ENCODE data around the gene ARL16.

The ARL16 gene

DNA sequence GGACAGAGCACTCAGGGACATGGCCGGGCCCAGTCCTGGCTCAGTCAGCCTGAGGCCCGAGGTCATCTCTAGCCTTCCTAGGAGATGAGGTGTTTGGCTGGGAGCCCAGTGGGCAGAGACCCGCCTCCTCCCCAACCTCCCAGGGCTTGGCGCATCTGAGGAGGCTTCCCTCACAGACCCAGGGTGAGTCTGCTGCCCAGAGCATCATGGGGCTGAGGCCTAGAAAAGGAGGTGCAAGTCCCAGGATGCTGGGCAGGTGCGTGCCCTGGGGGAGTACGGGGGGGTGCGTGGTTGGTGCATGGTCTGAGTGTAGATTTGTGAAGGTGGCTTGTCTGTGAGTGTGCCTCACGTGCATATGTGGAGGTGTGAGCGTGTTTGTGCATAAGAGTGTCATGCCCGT is 31.9 kb downstream of the ARL16 start:
- TF ChIP-seq ZBTB7A (IDR thresholded peaks at IDR 0.05; ENCODE audit: low read depth), result no peak
- TF ChIP-seq NFIC (IDR thresholded peaks at IDR 0.05), result peak; percentile 74

- TF ChIP-seq, protein P1, sequence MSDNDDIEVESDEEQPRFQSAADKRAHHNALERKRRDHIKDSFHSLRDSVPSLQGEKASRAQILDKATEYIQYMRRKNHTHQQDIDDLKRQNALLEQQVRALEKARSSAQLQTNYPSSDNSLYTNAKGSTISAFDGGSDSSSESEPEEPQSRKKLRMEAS (IDR thresholded peaks at IDR 0.05), result no peak
- TF ChIP-seq USF1 (IDR thresholded peaks at IDR 0.05), result no peak
- TF ChIP-seq FOXM1 (IDR thresholded peaks at IDR 0.05; ENCODE audit: borderline replicate concordance, low read depth), result no peak
These were observed 32.6 kb downstream of the ARL16 start for GRCh38 chr17:81650951-81651350.

GRCh38 chr17:81648707-81649085 is 34.9 kb downstream of the ARL16 start:
- TF ChIP-seq YY1 (IDR thresholded peaks at IDR 0.05; ENCODE audit: low read depth) (no peak), EGR1 (IDR thresholded peaks at IDR 0.05) (no peak), TEAD4 (IDR thresholded peaks at IDR 0.05) (no peak), USF1 (IDR thresholded peaks at IDR 0.05) (no peak), TCF12 (IDR thresholded peaks at IDR 0.05; ENCODE audit: low read depth) (no peak)
- TF ChIP-seq, protein P2, sequence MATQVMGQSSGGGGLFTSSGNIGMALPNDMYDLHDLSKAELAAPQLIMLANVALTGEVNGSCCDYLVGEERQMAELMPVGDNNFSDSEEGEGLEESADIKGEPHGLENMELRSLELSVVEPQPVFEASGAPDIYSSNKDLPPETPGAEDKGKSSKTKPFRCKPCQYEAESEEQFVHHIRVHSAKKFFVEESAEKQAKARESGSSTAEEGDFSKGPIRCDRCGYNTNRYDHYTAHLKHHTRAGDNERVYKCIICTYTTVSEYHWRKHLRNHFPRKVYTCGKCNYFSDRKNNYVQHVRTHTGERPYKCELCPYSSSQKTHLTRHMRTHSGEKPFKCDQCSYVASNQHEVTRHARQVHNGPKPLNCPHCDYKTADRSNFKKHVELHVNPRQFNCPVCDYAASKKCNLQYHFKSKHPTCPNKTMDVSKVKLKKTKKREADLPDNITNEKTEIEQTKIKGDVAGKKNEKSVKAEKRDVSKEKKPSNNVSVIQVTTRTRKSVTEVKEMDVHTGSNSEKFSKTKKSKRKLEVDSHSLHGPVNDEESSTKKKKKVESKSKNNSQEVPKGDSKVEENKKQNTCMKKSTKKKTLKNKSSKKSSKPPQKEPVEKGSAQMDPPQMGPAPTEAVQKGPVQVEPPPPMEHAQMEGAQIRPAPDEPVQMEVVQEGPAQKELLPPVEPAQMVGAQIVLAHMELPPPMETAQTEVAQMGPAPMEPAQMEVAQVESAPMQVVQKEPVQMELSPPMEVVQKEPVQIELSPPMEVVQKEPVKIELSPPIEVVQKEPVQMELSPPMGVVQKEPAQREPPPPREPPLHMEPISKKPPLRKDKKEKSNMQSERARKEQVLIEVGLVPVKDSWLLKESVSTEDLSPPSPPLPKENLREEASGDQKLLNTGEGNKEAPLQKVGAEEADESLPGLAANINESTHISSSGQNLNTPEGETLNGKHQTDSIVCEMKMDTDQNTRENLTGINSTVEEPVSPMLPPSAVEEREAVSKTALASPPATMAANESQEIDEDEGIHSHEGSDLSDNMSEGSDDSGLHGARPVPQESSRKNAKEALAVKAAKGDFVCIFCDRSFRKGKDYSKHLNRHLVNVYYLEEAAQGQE (IDR thresholded peaks at IDR 0.05; ENCODE audit: low read depth), result no peak

GRCh38 chr17:81648013-81648706 is 35.4 kb downstream of the ARL16 start:
- TF ChIP-seq, protein P1 (IDR thresholded peaks at IDR 0.05), result no peak
- TF ChIP-seq ZBTB7A (IDR thresholded peaks at IDR 0.05; ENCODE audit: low read depth), result no peak
- no peak for TF ChIP-seq USF1 (IDR thresholded peaks at IDR 0.05)
- TF ChIP-seq RAD21 (IDR thresholded peaks at IDR 0.05; ENCODE audit: low read depth), result no peak
- TF ChIP-seq TCF12 (IDR thresholded peaks at IDR 0.05; ENCODE audit: low read depth), result no peak
- TF ChIP-seq CEBPB (IDR thresholded peaks at IDR 0.05), result no peak
- no peak for TF ChIP-seq CREB1 (IDR thresholded peaks at IDR 0.05; ENCODE audit: low read depth)
- TF ChIP-seq, protein P2 (IDR thresholded peaks at IDR 0.05; ENCODE audit: low read depth), result no peak
- no peak for TF ChIP-seq FOXM1 (IDR thresholded peaks at IDR 0.05; ENCODE audit: borderline replicate concordance, low read depth)
- TF ChIP-seq TAF1 (IDR thresholded peaks at IDR 0.05; ENCODE audit: low read depth), result no peak
- TF ChIP-seq EP300 (IDR thresholded peaks at IDR 0.05; ENCODE audit: borderline replicate concordance), result no peak
- TF ChIP-seq EGR1 (IDR thresholded peaks at IDR 0.05), result no peak
- TF ChIP-seq NFIC (IDR thresholded peaks at IDR 0.05), result no peak
- no peak for TF ChIP-seq TEAD4 (IDR thresholded peaks at IDR 0.05)

DNA sequence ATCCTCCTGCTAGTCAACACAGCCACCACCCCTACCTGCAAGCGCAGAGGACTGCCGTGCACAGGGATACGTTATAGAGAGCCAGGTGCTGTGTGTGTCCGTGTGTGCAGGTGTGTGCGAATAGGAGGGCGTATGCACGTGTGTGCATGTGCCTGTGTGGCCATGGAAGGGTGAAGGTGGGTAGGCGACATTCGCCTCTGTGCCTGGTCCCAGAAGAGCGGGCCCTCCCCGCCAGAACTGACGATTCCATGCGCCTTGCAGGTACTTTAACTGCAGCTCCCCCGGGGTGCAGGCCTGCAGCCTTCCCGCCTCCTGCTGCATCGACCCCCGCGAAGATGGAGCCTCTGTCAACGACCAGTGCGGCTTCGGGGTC is 36.0 kb downstream of the ARL16 start:
- TF ChIP-seq NFIC (IDR thresholded peaks at IDR 0.05), result no peak
- no peak for TF ChIP-seq ZBTB7A (IDR thresholded peaks at IDR 0.05; ENCODE audit: low read depth)
- no peak for TF ChIP-seq TAF1 (IDR thresholded peaks at IDR 0.05; ENCODE audit: low read depth)
- TF ChIP-seq EP300 (IDR thresholded peaks at IDR 0.05; ENCODE audit: borderline replicate concordance), result no peak
- no peak for TF ChIP-seq EGR1 (IDR thresholded peaks at IDR 0.05)
- no peak for TF ChIP-seq TEAD4 (IDR thresholded peaks at IDR 0.05)

DNA sequence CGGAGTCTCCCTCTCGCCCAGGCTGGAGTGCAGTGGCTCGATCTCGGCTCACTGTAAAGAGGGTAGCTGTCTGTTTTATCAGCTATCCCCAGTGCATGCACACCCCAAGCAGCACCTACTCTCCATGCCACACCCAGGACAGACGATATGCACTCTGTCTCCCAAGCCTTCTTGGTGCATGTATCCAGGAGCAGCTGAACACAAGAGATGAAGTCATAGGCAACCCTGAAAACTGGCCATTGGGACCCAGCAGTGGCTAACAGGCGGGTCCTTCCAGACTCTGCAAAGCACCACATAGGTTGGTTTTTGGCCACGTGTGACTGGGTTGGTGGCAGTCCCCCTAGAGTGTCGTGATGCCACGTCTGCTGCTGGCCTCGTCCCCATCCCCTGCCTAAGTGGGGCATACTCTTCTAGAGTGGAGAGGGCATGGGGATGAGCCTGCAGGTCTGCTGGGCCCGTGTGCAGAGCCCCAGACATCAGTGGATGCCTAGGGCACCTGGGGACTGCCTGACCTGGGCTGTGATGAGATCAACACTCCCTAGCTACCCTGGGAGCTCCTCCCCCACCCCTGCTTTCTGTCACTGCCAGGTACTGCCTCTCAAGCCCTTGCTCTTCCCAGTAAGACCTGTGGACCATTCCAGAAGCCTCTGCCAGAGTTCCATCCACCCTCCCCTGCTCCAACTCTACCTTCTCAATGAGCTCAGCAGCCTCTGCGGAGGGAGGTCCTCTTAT is 36.6 kb downstream of the ARL16 start:
- TF ChIP-seq FOXM1 (IDR thresholded peaks at IDR 0.05; ENCODE audit: borderline replicate concordance, low read depth) (no peak), NFIC (IDR thresholded peaks at IDR 0.05) (no peak), EGR1 (IDR thresholded peaks at IDR 0.05) (no peak), EP300 (IDR thresholded peaks at IDR 0.05; ENCODE audit: borderline replicate concordance) (no peak), TEAD4 (IDR thresholded peaks at IDR 0.05) (no peak)
- TF ChIP-seq, protein P2 (IDR thresholded peaks at IDR 0.05; ENCODE audit: low read depth), result no peak
